GM21619 (cell line): Measurements from ENCODE around the gene KCNH1.
"Not testable (repeated sequence)": the region's sequence is repeated elsewhere in the genome, so short reads cannot be mapped to it uniquely, and the experiment has no call there.

Experiments
- ATAC-seq: cut with Tn5 transposase; IDR thresholded peaks from one replicate; pipeline ENCODE4 v1.9.1; 2021; ENCODE audit not compliant: unreplicated experiment

KCNH1 gene

GRCh38 chr1:211101481-211101880, 32.5 kb downstream of the KCNH1 start:
- ATAC-seq = no peak

GRCh38 chr1:211099393-211099792, 34.6 kb downstream of the KCNH1 start:
- ATAC-seq = no peak

- no peak for ATAC-seq
Measured at GRCh38 chr1:211095381-211095780, 38.6 kb downstream of the KCNH1 start.

- no peak for ATAC-seq
Measured at GRCh38 chr1:211092955-211093354, 41.0 kb downstream of the KCNH1 start.

GRCh38 chr1:211091867-211092266, 42.1 kb downstream of the KCNH1 start:
- ATAC-seq = no peak

- ATAC-seq = no peak
Measured at GRCh38 chr1:211089536-211089935, 44.4 kb downstream of the KCNH1 start.

- no peak for ATAC-seq
Measured at GRCh38 chr1:211088156-211088555, 45.8 kb downstream of the KCNH1 start.

GRCh38 chr1:211082824-211083223, 51.1 kb downstream of the KCNH1 start:
- ATAC-seq = no peak

- not testable (repeated sequence) for ATAC-seq
Measured at GRCh38 chr1:211081447-211081846, 52.5 kb downstream of the KCNH1 start.

GRCh38 chr1:211068976-211069375, 65.0 kb downstream of the KCNH1 start:
- ATAC-seq = no peak

- no peak for ATAC-seq
Measured at GRCh38 chr1:211066781-211067384, 67.1 kb downstream of the KCNH1 start.

- not testable (repeated sequence) for ATAC-seq
Measured at GRCh38 chr1:211041838-211042237, 92.1 kb downstream of the KCNH1 start.

GRCh38 chr1:211037095-211037494, 96.9 kb downstream of the KCNH1 start:
- no peak for ATAC-seq

- no peak for ATAC-seq
Measured at GRCh38 chr1:211036381-211037060, 97.4 kb downstream of the KCNH1 start.

- no peak for ATAC-seq
Measured at GRCh38 chr1:211035821-211036380, 98.0 kb downstream of the KCNH1 start.

- ATAC-seq = no peak
Measured at GRCh38 chr1:211033921-211034525, 99.9 kb downstream of the KCNH1 start.

- no peak for ATAC-seq
Measured at GRCh38 chr1:211024901-211025300, 109.0 kb downstream of the KCNH1 start.

GRCh38 chr1:211019266-211019665, 114.7 kb downstream of the KCNH1 start:
- no peak for ATAC-seq

- no peak for ATAC-seq
Measured at GRCh38 chr1:211018690-211019089, 115.3 kb downstream of the KCNH1 start.

GRCh38 chr1:211017075-211017718, 116.8 kb downstream of the KCNH1 start:
- ATAC-seq = no peak

GRCh38 chr1:211014275-211014674, 119.7 kb downstream of the KCNH1 start:
- ATAC-seq = no peak
